C4-2B (cell line): ENCODE measurements around the gene TAC3.
A peak's percentile ranks its signal among the peaks of the same experiment; 100 is the strongest.

ENCODE experiments used
- CTCF ChIP-seq: fragments of 450-650 bp; conservative IDR thresholded peaks from 2 replicates; pipeline ENCODE4 v1.5.1; 2017; ENCODE audit warnings: mild to moderate bottlenecking
- ZFX ChIP-seq: fragments of 450-650 bp; IDR thresholded peaks from 2 replicates; pipeline ENCODE4 v1.6.1; 2017

- no peak for TF ChIP-seq ZFX
- peak; percentile 93 for TF ChIP-seq CTCF
These were observed 14.9 kb downstream of the TAC3 start for GRCh38 chr12:57001448-57001906.
